SH-SY5Y (cell line): ENCODE results near the gene LIF.

ENCODE experiments used
- GATA2 ChIP-seq: IDR thresholded peaks from 2 replicates; pipeline ENCODE4 v1.6.1; 2011; ENCODE audit warnings: mild to moderate bottlenecking, low read depth, low read length
- GATA3 ChIP-seq: IDR thresholded peaks from 2 replicates; pipeline ENCODE4 v1.6.1; 2011; ENCODE audit warnings: low read depth, mild to moderate bottlenecking, low read length, moderate library complexity

GRCh38 chr22:30238136-30238535 lies 8.4 kb downstream of the LIF start:
- TF ChIP-seq GATA2, result no peak
- no peak for TF ChIP-seq GATA3
